Natural killer cell treated with Interleukin-12 subunit alpha and Interleukin-12 subunit beta and Interleukin-15 and Interleukin-18, amount 100 ng/mL, for 72 hours (primary cell): ENCODE results near the gene DGUOK. TPM values are rescaled to one million over a fixed set of nuclear protein-coding genes. Genes with fewer than 3 reads are reported as not detected.
"Not testable (repeated sequence)": the region's sequence is repeated elsewhere in the genome, so short reads cannot be mapped to it uniquely, and the experiment has no call there.

ENCODE experiments used
- ATAC-seq, 2 donors: fragments of 150-1000 bp; cut with Tn5 transposase in 1 of 2; sonication (Bioruptor Pico), chemical (Tn5 transposase) in 1 of 2; 2 replicates each; pipeline ENCODE4 v1.10.0; 2021
- DNase-seq: peaks from one replicate; pipeline ENCODE4 v3.0.0; 2022; ENCODE audit warnings: low spot score
- H3K27ac Mint-ChIP-seq, 2 donors: 1 replicate in 1 of 2; 2 replicates in 1 of 2; pipeline ENCODE4 v1.8.0; 2022; ENCODE audit warnings: mixed read lengths in 2 of 2, mild to moderate bottlenecking in 1 of 2, moderate library complexity in 1 of 2
- H3K27me3 Mint-ChIP-seq, 2 donors: 1 replicate in 1 of 2; 2 replicates in 1 of 2; pipeline ENCODE4 v1.8.0; 2022; ENCODE audit warnings: mixed read lengths in 2 of 2
- H3K36me3 Mint-ChIP-seq: one replicate; pipeline ENCODE4 v1.8.0; 2022; ENCODE audit warnings: mixed read lengths
- H3K4me1 Mint-ChIP-seq, 2 donors: 1 replicate in 1 of 2; 2 replicates in 1 of 2; pipeline ENCODE4 v1.8.0; 2022; ENCODE audit warnings: low read depth in 2 of 2, mixed read lengths in 2 of 2, mild to moderate bottlenecking in 1 of 2
- H3K4me3 Mint-ChIP-seq: one replicate; pipeline ENCODE4 v1.8.0; 2022; ENCODE audit warnings: mixed read lengths
- H3K9me3 Mint-ChIP-seq: 2 replicates; pipeline ENCODE4 v1.8.0; 2022; ENCODE audit warnings: mixed read lengths
- total RNA-seq, 2 donors: library from RNA; stranded (reverse); gene quantifications; one replicate each; pipeline ENCODE4 v1.2.3, GENCODE V29; 2022

The DGUOK gene
- total RNA-seq, 2 donors from 2014 or later: 87.1 to 92.6 TPM

DNA sequence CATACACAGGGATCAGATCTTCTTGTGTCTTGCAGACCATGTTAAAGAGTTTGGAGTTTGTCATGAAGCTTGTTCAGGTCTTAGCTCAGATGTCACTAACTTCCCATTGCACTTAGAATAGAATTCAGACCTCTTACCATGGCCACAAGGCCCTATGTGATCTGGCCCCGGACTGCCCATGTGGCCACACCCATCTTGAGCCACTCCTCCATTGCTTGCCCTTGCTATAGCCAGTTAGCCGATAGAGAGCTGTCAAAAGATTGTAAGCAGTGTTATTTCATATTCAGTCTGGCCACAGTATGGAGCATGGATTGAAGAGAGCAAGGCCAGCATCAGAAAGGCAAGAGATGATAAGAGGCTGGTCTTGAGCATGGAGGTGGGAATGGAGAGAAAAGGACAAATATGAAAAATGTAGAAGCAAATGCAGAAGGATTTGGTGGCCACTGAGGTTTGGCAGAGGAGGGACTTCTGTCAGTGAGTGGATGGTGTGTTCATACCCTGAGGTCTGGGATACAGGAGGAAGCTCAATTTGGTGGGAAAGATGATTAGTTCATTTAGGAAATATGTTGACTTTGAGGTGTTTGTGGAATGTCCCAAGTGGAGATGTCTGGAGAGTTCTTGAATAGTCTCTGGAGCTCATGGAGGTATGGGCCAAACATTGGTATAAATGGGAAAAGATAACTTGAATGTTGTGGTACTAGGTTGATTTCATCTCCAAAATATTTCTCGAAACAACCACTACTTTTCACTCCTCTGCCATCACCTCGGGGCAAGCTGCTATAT is 10.6 kb downstream of the DGUOK start:
- Mint-ChIP-seq H3K27me3 (no peaks in the 10 kb centered on the region), H3K4me1 (peaks cover 54 to 69% of the 10 kb centered on the region in 2 donors), H3K9me3 (no peaks in the 10 kb centered on the region), H3K27ac (peak overlapping the region in 1 of 2 donors; percentile 28), H3K36me3 (peaks cover 7% of the 10 kb centered on the region), H3K4me3 (no peak overlapping the region)
- ATAC-seq (no peak), DNase-seq (no peak)

GRCh38 chr2:73937899-73938298 is 11.2 kb downstream of the DGUOK start:
- Mint-ChIP-seq H3K36me3 (peaks cover 7% of the 10 kb centered on the region), H3K27ac (no peak overlapping the region), H3K9me3 (no peaks in the 10 kb centered on the region), H3K4me1 (peaks cover 50 to 63% of the 10 kb centered on the region in 2 donors), H3K4me3 (no peak overlapping the region), H3K27me3 (no peaks in the 10 kb centered on the region)
- ATAC-seq: no peak
- no peak for DNase-seq

GRCh38 chr2:73938718-73939352 is 12.2 kb downstream of the DGUOK start:
- DNase-seq (no peak), ATAC-seq (peak in 1 of 2 donors; percentile 91)
- H3K36me3 Mint-ChIP-seq: peaks cover 7% of the 10 kb centered on the region
- no peaks in the 10 kb centered on the region for H3K9me3 Mint-ChIP-seq
- no peak overlapping the region for H3K27ac Mint-ChIP-seq
- no peak overlapping the region for H3K4me3 Mint-ChIP-seq
- no peaks in the 10 kb centered on the region for H3K27me3 Mint-ChIP-seq
- H3K4me1 Mint-ChIP-seq: peaks cover 45 to 54% of the 10 kb centered on the region in 2 donors

- H3K9me3 Mint-ChIP-seq: no peaks in the 10 kb centered on the region
- DNase-seq: no peak
- peaks cover 9% of the 10 kb centered on the region for H3K36me3 Mint-ChIP-seq
- peak overlapping the region; percentile 1 for H3K4me3 Mint-ChIP-seq
- peaks cover 46 to 56% of the 10 kb centered on the region in 2 donors for H3K4me1 Mint-ChIP-seq
- ATAC-seq: peak; percentile 53 to 71
- no peaks in the 10 kb centered on the region for H3K27me3 Mint-ChIP-seq
- H3K27ac Mint-ChIP-seq: peak overlapping the region in 1 of 2 donors; percentile 82
Measured at GRCh38 chr2:73939419-73939818, 12.7 kb downstream of the DGUOK start.

DNA sequence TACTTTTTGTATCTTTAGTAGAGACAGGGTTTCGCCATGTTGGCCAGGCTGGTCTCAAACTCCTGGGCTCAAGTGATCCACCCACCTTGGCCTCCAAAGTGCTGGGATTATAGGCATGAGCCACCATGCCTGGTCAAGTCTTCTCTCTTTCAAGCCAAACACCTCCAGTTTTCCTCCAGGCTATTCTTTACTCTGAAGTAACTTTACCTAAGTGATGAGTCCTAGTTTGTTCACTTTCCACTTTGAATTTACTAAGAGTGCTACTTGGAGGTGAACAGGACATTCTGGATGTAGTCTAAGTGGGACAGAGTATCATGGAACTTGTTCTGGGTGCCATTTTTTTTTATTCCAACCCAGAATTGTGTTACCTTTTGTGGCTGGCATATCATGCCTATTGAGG is 13.4 kb downstream of the DGUOK start:
- H3K9me3 Mint-ChIP-seq, ATAC-seq, DNase-seq, H3K27me3 Mint-ChIP-seq: not testable (repeated sequence)
- H3K4me3 Mint-ChIP-seq: peak overlapping the region; percentile 1
- H3K4me1 Mint-ChIP-seq: peaks cover 53 to 62% of the 10 kb centered on the region in 2 donors
- peak overlapping the region in 1 of 2 donors; percentile 82 for H3K27ac Mint-ChIP-seq
- peaks cover 16% of the 10 kb centered on the region for H3K36me3 Mint-ChIP-seq

GRCh38 chr2:73942664-73943063 is 16.0 kb downstream of the DGUOK start:
- no peak for ATAC-seq
- Mint-ChIP-seq H3K27me3 (no peaks in the 10 kb centered on the region), H3K4me1 (peaks cover 45 to 50% of the 10 kb centered on the region in 2 donors), H3K27ac (no peak overlapping the region), H3K4me3 (no peak overlapping the region), H3K36me3 (peaks cover 20% of the 10 kb centered on the region), H3K9me3 (no peaks in the 10 kb centered on the region)
- DNase-seq: no peak

- peak; percentile 62 for DNase-seq
- Mint-ChIP-seq H3K36me3 (peaks cover 29% of the 10 kb centered on the region), H3K4me1 (peaks cover 37 to 42% of the 10 kb centered on the region in 2 donors), H3K27me3 (no peaks in the 10 kb centered on the region), H3K27ac (peak overlapping the region; percentile 21 to 45), H3K4me3 (peak overlapping the region; percentile 34), H3K9me3 (no peaks in the 10 kb centered on the region)
- ATAC-seq: peak; percentile 89 to 92
Measured at GRCh38 chr2:73944714-73945113, 18.0 kb downstream of the DGUOK start.

GRCh38 chr2:73946215-73946614 is 19.5 kb downstream of the DGUOK start:
- peaks cover 26% of the 10 kb centered on the region for H3K36me3 Mint-ChIP-seq
- no peak overlapping the region for H3K4me3 Mint-ChIP-seq
- ATAC-seq: no peak
- DNase-seq: no peak
- H3K27ac Mint-ChIP-seq: peak overlapping the region in 1 of 2 donors; percentile 21
- no peaks in the 10 kb centered on the region for H3K9me3 Mint-ChIP-seq
- H3K4me1 Mint-ChIP-seq: peaks cover 24 to 35% of the 10 kb centered on the region in 2 donors
- H3K27me3 Mint-ChIP-seq: no peaks in the 10 kb centered on the region

DNA sequence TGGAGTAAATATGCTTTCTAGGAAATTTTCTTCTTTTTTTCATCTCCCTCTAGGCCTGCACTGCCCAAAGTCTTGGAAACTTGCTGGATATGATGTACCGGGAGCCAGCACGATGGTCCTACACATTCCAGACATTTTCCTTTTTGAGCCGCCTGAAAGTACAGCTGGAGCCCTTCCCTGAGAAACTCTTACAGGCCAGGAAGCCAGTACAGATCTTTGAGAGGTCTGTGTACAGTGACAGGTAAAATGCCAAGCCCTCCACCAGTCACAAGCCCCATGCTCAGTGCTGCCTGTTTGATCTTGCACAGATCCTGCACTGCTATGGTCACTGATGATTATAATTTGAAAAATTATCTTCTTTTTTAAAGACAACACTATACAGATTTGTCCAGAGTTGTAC is 20.0 kb downstream of the DGUOK start:
- Mint-ChIP-seq H3K27ac (peak overlapping the region in 1 of 2 donors; percentile 21), H3K27me3 (no peaks in the 10 kb centered on the region), H3K4me1 (peaks cover 24 to 35% of the 10 kb centered on the region in 2 donors), H3K36me3 (peaks cover 31% of the 10 kb centered on the region), H3K4me3 (no peak overlapping the region), H3K9me3 (no peaks in the 10 kb centered on the region)
- ATAC-seq: no peak
- DNase-seq: no peak

DNA sequence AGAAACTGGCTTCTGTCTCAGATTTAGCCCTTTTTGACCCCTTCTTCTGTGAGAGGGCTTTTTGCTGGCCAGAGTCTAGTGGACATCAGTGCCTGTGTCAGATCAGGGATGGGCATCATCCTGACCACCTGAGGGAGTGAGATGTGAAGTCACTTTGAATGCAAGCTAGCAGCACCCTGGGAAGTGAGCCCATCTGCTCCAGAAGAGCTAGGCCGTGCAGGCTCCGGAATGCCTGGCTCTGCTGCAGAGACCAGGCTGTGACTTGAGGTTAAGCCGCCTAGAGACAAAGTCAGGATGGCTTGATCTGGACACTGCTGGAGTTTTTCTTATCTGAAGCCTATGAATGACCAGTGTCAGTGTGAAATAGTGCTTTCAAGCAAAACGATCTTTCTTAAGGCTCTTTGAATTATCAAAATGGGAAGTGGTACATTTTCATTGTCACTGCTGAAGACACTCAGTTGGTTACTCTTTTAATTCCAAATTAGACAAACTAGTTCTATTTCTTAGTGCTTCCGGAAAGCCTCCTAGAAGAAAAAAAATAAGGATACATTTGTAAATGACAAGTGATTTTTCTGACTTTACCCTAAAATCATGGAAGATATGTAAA is 20.8 kb downstream of the DGUOK start:
- Mint-ChIP-seq H3K36me3 (peaks cover 39% of the 10 kb centered on the region), H3K4me3 (no peak overlapping the region), H3K27ac (peak overlapping the region in 1 of 2 donors; percentile 45), H3K4me1 (peaks cover 29 to 42% of the 10 kb centered on the region in 2 donors), H3K27me3 (no peaks in the 10 kb centered on the region), H3K9me3 (no peaks in the 10 kb centered on the region)
- no peak for DNase-seq
- ATAC-seq: no peak

- Mint-ChIP-seq H3K27ac (no peak overlapping the region), H3K4me3 (no peak overlapping the region), H3K36me3 (peaks cover 39% of the 10 kb centered on the region), H3K9me3 (no peaks in the 10 kb centered on the region), H3K27me3 (no peaks in the 10 kb centered on the region), H3K4me1 (peaks cover 29 to 40% of the 10 kb centered on the region in 2 donors)
- DNase-seq: no peak
- ATAC-seq: no peak
Measured at GRCh38 chr2:73949802-73950201, 23.1 kb downstream of the DGUOK start.

DNA sequence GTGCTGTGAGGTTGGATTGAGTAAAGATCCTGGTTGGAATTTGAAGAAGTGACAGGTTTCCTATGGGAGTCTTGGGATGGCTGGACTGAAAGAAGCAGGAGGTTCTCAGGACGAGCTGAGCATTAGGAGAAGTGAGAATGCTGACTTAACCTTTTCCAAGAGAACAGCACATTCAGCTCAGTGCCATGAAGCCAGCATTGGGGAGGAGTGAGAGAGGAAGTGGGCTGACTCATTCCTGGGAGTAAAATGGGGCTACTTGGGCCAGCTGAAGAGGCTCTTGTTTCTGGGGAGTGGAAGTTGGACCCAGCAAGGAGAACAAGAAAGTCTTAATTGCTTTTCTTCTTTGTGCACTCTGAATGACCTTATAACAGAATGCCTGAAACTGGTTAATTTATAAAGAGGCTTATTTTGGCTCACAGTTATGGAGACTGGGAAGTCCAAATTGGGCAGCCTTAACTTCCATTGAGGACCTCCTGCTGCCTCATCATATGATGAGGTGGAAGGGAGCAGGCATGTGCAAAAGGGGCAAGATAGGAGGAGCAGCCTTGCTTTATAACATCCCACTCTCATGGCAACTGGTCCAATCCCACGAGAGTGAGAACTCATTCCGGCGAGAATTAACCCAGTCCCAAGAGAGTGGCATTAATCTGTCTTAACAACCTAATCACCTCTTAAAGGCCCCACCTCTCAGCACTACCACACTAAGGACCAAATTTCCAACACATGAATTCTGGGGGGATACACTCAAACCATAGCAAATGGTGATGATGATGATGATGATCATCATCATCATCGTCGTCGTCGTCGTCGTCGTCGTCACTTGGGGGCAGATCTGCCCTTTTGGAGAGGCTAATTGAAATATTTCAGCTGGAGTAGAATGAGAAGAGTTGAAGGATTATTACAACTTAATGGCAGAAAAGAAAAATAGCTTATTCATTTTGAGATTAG is 26.1 kb downstream of the DGUOK start:
- no peak for DNase-seq
- Mint-ChIP-seq H3K27ac (peak overlapping the region in 1 of 2 donors; percentile 49), H3K9me3 (no peaks in the 10 kb centered on the region), H3K4me3 (no peak overlapping the region), H3K27me3 (no peaks in the 10 kb centered on the region), H3K4me1 (peaks cover 20 to 32% of the 10 kb centered on the region in 2 donors), H3K36me3 (peaks cover 48% of the 10 kb centered on the region)
- no peak for ATAC-seq

GRCh38 chr2:73956218-73956865 is 29.7 kb downstream of the DGUOK start:
- Mint-ChIP-seq H3K9me3 (no peaks in the 10 kb centered on the region), H3K27ac (peak overlapping the region in 1 of 2 donors; percentile 25), H3K4me1 (peaks cover 16 to 17% of the 10 kb centered on the region in 2 donors), H3K36me3 (peaks cover 48% of the 10 kb centered on the region), H3K27me3 (no peaks in the 10 kb centered on the region), H3K4me3 (no peak overlapping the region)
- ATAC-seq: no peak
- no peak for DNase-seq
